HepG2 (cell line): Measurements from ENCODE around the gene LHX5. TPM values are rescaled to one million over a fixed set of nuclear protein-coding genes. Genes with fewer than 3 reads are reported as not detected.

ENCODE experiments used
- ATF6 ChIP-seq: sonication (generic); formaldehyde crosslinking; conservative IDR thresholded peaks from 2 replicates; pipeline ENCODE4 v1.4.0; 2020; ENCODE audit warnings: missing genetic modification reagents
- DPF2 ChIP-seq: sonication (generic); formaldehyde crosslinking; IDR thresholded peaks from 2 replicates; pipeline ENCODE4 v1.4.0; 2020; ENCODE audit warnings: mild to moderate bottlenecking, low read depth, missing genetic modification reagents, borderline replicate concordance
- FOXJ3 ChIP-seq: sonication (generic); formaldehyde crosslinking; IDR thresholded peaks from 2 replicates; pipeline ENCODE4 v1.4.0; 2020; ENCODE audit warnings: missing genetic modification reagents, mild to moderate bottlenecking, borderline replicate concordance
- GATAD2A ChIP-seq: IDR thresholded peaks from 2 replicates; pipeline ENCODE4 v1.6.1; 2016
- GLI4 ChIP-seq: sonication (generic); formaldehyde crosslinking; IDR thresholded peaks from 2 replicates; pipeline ENCODE4 v1.5.1; 2020; ENCODE audit warnings: missing genetic modification reagents, mild to moderate bottlenecking, moderate library complexity, borderline replicate concordance
- MXD4 ChIP-seq: IDR thresholded peaks from 2 replicates; pipeline ENCODE4 v1.6.1; 2016; ENCODE audit warnings: mild to moderate bottlenecking, missing biosample characterization, missing genetic modification reagents
- NCOR1 ChIP-seq: fragments of 200-600 bp; sonication (generic); IDR thresholded peaks from 2 replicates; pipeline ENCODE4 v1.7.0; 2017; ENCODE audit warnings: antibody characterized with exemption, low read length, borderline replicate concordance
- RFX3 ChIP-seq: IDR thresholded peaks from 2 replicates; pipeline ENCODE4 v1.6.1; 2016; ENCODE audit warnings: missing biosample characterization, missing genetic modification reagents
- SIX4 ChIP-seq: sonication (generic); formaldehyde crosslinking; IDR thresholded peaks from 2 replicates; pipeline ENCODE4 v1.4.0; 2020; ENCODE audit warnings: missing genetic modification reagents
- SMAD1 ChIP-seq: sonication (generic); formaldehyde crosslinking; IDR thresholded peaks from 2 replicates; pipeline ENCODE4 v1.4.0; 2020; ENCODE audit warnings: missing genetic modification reagents, low read depth, mild to moderate bottlenecking, borderline replicate concordance
- SOX5 ChIP-seq: IDR thresholded peaks from 2 replicates; pipeline ENCODE4 v1.6.1; 2016; ENCODE audit warnings: borderline replicate concordance
- SOX6 ChIP-seq, 2 experiments: fragments of 450-650 bp in 1 of 2; sonication (generic) in 1 of 2; formaldehyde crosslinking in 1 of 2; IDR thresholded peaks; 2 replicates each; pipeline versions ENCODE4 v1.4.0 to v1.6.1; 2017 to 2020; ENCODE audit warnings: antibody characterized with exemption in 1 of 2, mild to moderate bottlenecking in 1 of 2, missing genetic modification reagents in 1 of 2
- TAF15 ChIP-seq: fragments of 200-400 bp; formaldehyde crosslinking; IDR thresholded peaks from one replicate; pipeline ENCODE4 v1.6.1; 2018; ENCODE audit warnings: mild to moderate bottlenecking, low read depth, low read length; ENCODE audit not compliant: poor library complexity, severe bottlenecking
- ZNF263 ChIP-seq: sonication (generic); formaldehyde crosslinking; IDR thresholded peaks from 2 replicates; pipeline ENCODE4 v1.4.0; 2020; ENCODE audit warnings: missing genetic modification reagents
- ZNF430 ChIP-seq: sonication (generic); formaldehyde crosslinking; IDR thresholded peaks from 2 replicates; pipeline ENCODE4 v1.9.0; 2021; ENCODE audit warnings: mild to moderate bottlenecking, missing genetic modification reagents
- ZNF781 ChIP-seq: sonication (generic); formaldehyde crosslinking; IDR thresholded peaks from 2 replicates; pipeline ENCODE4 v1.5.1; 2020; ENCODE audit warnings: borderline replicate concordance, mild to moderate bottlenecking, missing genetic modification reagents; ENCODE audit errors: not compliant biosample characterization
- ZNF790 ChIP-seq: sonication (generic); formaldehyde crosslinking; IDR thresholded peaks from 2 replicates; pipeline ENCODE4 v1.8.0; 2022; ENCODE audit warnings: missing genetic modification reagents, mild to moderate bottlenecking, borderline replicate concordance
- polyA plus RNA-seq, 8 experiments: library from polyadenylated mRNA; depleted of rRNA in 3 of 8; stranded (reverse) in 7 of 8; unstranded in 1 of 8; fragments of >200 nt; fragmentation: Illumina TruSeq in 4 of 8; extraction: Trizol in 4 of 8; gene quantifications; 2 replicates each; pipeline versions ENCODE4 v1.2.1 to v1.2.3, GENCODE V29; 2011 to 2016; ENCODE audit warnings: low read depth in 4 of 8, missing spikeins in 1 of 8, mixed read lengths in 1 of 8; ENCODE audit not compliant: insufficient read depth in 1 of 8
- total RNA-seq, 5 experiments: library from RNA; depleted of rRNA; stranded (reverse); fragments of >200 nt; fragmentation: Illumina TruSeq; extraction: Trizol; gene quantifications; 2 replicates each; pipeline ENCODE4 v1.2.3, GENCODE V29; 2016; ENCODE audit warnings: low read depth in 1 of 5
- TF ChIP-seq, protein P1 (sequence below): sonication (generic); formaldehyde crosslinking; IDR thresholded peaks from 2 replicates; pipeline ENCODE4 v1.4.0; 2020; ENCODE audit warnings: missing genetic modification reagents, borderline replicate concordance
- TF ChIP-seq, protein P2 (sequence below): IDR thresholded peaks from 2 replicates; pipeline ENCODE4 v1.6.1; 2012; ENCODE audit warnings: low read depth, low read length, improper control_type of control experiment
- TF ChIP-seq, protein P3 (sequence below): sonication (generic); formaldehyde crosslinking; IDR thresholded peaks from 2 replicates; pipeline ENCODE4 v1.8.0; 2022; ENCODE audit warnings: mild to moderate bottlenecking, missing genetic modification reagents; ENCODE audit not compliant: insufficient replicate concordance
- TF ChIP-seq, protein P4 (sequence below), 2 experiments: fragments of 450-650 bp in 1 of 2; sonication (generic) in 1 of 2; formaldehyde crosslinking; IDR thresholded peaks; 2 replicates each; pipeline versions ENCODE4 v1.5.0 to v1.8.0; 2020 to 2022; ENCODE audit warnings: mild to moderate bottlenecking in 1 of 2, missing genetic modification reagents in 1 of 2

Gene LHX5
- total and polyA plus RNA-seq, 2 of the 13 experiments (the other 11 are each of a cell fraction or from before 2014, with no cell fraction given), result not detected

DNA sequence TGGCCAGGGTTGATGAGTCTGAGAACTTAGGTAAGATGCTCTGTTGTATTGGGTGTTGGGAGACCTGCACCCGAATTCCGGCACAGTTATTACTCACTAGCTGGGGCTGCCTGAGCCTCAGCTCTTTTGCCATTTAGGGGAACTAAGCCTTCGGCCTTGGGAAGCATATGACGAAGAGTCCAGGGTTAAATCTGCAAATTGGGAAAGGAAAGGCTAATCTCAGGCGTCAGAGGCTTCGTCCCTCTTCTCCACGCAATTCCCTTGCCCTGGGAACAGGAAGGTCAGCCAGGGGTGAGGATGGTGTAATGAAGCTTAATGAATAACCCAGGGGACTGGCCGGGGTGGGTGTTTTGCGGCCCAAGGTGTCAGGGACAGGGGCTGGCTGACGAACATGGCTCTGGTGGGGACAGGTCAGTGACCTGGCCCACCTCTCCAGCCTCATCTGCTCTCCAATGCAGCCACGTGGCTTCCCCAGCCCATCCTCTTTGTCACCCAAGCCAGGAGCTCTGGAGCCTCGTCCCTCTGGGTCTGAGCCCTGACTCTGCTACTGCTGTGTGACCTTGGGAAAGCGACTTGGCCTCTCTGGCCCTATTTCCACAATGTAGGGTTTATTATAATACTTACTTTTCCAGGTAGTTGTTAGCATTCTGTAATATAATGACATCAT, 53.3 kb downstream of the LHX5 start (continued):
- TF ChIP-seq ATF6 (CRISPR knock-in tag) (no peak), TAF15 (no peak), SOX6 (IDR thresholded peaks at IDR 0.05) (no peak), SOX6 (CRISPR knock-in tag; IDR thresholded peaks at IDR 0.05) (peak; percentile 77), GATAD2A (no peak; the same call in 1 of the 2 replicates), ZNF263 (0 out of 2 replicates have a peak, but pooled peaks have one; percentile 20), GLI4 (CRISPR knock-in tag) (no peak), FOXJ3 (peak; percentile 56; the same call in 1 of the 2 replicates), ZNF430 (CRISPR knock-in tag) (no peak), NCOR1 (peak; percentile 46; the same call in 1 of the 2 replicates), DPF2 (CRISPR knock-in tag) (0 out of 2 replicates have a peak, but pooled peaks have one; percentile 29), SIX4 (no peak), MXD4 (no peak; the same call in 1 of the 2 replicates), ZNF781 (CRISPR knock-in tag) (no peak), SOX5 (CRISPR knock-in tag) (no peak; the same call in 1 of the 2 replicates), SMAD1 (CRISPR knock-in tag) (no peak), RFX3 (no peak), ZNF790 (no peak)
- TF ChIP-seq, protein P1, sequence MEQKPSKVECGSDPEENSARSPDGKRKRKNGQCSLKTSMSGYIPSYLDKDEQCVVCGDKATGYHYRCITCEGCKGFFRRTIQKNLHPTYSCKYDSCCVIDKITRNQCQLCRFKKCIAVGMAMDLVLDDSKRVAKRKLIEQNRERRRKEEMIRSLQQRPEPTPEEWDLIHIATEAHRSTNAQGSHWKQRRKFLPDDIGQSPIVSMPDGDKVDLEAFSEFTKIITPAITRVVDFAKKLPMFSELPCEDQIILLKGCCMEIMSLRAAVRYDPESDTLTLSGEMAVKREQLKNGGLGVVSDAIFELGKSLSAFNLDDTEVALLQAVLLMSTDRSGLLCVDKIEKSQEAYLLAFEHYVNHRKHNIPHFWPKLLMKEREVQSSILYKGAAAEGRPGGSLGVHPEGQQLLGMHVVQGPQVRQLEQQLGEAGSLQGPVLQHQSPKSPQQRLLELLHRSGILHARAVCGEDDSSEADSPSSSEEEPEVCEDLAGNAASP, result peak; percentile 35; the same call in 1 of the 2 replicates
- TF ChIP-seq, protein P2, sequence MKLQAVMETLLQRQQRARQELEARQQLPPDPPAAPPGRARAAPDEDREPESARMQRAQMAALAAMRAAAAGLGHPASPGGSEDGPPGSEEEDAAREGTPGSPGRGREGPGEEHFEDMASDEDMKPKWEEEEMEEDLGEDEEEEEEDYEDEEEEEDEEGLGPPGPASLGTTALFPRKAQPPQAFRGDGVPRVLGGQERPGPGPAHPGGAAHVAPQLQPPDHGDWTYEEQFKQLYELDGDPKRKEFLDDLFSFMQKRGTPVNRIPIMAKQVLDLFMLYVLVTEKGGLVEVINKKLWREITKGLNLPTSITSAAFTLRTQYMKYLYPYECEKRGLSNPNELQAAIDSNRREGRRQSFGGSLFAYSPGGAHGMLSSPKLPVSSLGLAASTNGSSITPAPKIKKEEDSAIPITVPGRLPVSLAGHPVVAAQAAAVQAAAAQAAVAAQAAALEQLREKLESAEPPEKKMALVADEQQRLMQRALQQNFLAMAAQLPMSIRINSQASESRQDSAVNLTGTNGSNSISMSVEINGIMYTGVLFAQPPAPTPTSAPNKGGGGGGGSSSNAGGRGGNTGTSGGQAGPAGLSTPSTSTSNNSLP, result 0 out of 2 replicates have a peak, but pooled peaks have one; percentile 37
- TF ChIP-seq, protein P3, sequence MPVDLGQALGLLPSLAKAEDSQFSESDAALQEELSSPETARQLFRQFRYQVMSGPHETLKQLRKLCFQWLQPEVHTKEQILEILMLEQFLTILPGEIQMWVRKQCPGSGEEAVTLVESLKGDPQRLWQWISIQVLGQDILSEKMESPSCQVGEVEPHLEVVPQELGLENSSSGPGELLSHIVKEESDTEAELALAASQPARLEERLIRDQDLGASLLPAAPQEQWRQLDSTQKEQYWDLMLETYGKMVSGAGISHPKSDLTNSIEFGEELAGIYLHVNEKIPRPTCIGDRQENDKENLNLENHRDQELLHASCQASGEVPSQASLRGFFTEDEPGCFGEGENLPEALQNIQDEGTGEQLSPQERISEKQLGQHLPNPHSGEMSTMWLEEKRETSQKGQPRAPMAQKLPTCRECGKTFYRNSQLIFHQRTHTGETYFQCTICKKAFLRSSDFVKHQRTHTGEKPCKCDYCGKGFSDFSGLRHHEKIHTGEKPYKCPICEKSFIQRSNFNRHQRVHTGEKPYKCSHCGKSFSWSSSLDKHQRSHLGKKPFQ (CRISPR knock-in tag), result no peak
- TF ChIP-seq, protein P4, sequence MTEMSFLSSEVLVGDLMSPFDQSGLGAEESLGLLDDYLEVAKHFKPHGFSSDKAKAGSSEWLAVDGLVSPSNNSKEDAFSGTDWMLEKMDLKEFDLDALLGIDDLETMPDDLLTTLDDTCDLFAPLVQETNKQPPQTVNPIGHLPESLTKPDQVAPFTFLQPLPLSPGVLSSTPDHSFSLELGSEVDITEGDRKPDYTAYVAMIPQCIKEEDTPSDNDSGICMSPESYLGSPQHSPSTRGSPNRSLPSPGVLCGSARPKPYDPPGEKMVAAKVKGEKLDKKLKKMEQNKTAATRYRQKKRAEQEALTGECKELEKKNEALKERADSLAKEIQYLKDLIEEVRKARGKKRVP (CRISPR knock-in tag; IDR thresholded peaks at IDR 0.05), result peak in 1 of 2 experiments; percentile 67; a peak in 1 of 4 replicates
